ENCODE measurements around the gene SPATA16.
"Not testable (repeated sequence)": the region's sequence is repeated elsewhere in the genome, so short reads cannot be mapped to it uniquely, and the experiment has no call there.

The SPATA16 gene, protein sequence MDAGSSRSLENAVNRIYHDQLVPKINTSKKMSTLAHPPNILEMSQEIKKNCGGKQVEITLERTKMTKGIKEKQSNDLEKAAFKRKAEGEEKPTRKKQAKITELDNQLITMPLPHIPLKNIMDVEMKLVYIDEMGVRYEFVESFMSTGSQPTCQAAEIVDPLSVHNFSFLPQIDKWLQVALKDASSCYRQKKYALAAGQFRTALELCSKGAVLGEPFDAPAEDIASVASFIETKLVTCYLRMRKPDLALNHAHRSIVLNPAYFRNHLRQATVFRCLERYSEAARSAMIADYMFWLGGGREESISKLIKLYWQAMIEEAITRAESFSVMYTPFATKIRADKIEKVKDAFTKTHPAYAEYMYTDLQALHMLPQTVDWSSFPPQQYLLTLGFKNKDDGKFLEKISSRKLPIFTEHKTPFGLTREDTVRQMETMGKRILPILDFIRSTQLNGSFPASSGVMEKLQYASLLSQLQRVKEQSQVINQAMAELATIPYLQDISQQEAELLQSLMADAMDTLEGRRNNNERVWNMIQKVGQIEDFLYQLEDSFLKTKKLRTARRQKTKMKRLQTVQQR

GRCh38 chr3:173140986-173141385, at the start of gene SPATA16:
SPATA16 (minus strand) TSS chr3:173141235; CDS start chr3:173117731, 23,504 bp downstream.
- DNase-seq (ENCODE audit: low read depth) = no peak

GRCh38 chr3:173183022-173183421, 42.0 kb upstream of the SPATA16 start:
- not testable (repeated sequence) for DNase-seq (ENCODE audit: low read depth)

DNA sequence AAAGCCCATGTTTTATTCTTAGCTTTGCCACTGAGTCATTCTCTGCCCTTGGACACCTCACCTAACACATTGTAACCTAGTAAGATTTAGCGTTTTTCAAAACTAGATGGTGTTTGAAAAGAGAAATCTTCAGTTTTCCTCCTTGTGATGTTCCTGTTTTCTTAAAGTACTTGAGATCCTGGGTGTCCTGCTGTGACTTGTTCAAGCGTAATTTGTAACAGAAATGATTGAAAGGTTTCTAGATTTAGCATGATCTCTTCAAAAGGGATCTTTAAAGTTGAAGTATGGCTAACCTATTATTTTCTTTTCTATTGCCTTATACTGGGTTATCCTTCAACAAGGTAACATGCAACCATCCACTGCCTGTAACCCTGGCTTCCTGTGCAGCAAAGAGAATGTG, 32.6 kb upstream of the SPATA16 start:
- no peak for DNase-seq (ENCODE audit: low read depth)

DNA sequence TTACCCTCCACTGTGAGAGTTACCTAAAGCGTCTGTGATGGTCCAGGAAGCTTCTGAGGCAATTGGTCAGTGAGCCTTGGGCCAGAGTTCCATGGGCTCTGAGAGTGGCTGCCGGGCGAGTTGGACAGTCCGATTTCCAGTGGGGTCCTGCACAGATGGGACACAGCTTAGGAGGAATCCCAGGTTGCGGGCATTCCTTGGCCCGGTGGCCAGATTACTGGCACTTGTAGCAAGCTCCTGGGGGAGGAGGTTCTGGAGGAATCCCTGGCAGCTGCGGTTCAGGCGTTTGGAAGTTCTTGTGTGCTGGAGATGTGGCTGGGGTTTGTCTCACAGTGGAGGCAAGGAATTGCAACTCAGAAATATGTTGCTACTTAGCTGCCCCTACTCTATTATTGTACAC, 18.1 kb upstream of the SPATA16 start:
- DNase-seq (ENCODE audit: low read depth) = not testable (repeated sequence)

DNA sequence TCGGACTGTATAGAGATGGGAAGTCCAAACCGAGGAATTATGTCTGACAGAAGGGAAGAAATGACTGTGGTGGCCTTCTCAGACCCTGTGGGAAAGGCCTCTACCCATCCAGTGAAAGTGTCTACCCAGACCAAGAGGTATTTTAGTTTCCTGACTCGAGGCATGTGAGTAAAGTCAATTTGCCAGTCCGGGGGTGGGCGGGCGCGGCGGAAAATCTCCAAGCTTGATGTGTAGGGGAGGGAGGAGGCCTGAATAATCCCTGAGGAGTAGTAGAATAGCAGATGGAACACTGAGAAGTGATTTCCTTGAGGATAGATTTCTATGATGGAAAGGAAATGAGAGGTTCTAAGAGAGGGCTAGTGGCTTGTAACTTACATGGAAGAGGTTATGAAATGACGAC, 15.5 kb upstream of the SPATA16 start:
- not testable (repeated sequence) for DNase-seq (ENCODE audit: low read depth)

GRCh38 chr3:173153631-173154030, 12.6 kb upstream of the SPATA16 start:
- no peak for DNase-seq (ENCODE audit: low read depth)

- no peak for DNase-seq (ENCODE audit: low read depth)
Observed at GRCh38 chr3:173139420-173139819, 1.6 kb downstream of the SPATA16 start.

DNA sequence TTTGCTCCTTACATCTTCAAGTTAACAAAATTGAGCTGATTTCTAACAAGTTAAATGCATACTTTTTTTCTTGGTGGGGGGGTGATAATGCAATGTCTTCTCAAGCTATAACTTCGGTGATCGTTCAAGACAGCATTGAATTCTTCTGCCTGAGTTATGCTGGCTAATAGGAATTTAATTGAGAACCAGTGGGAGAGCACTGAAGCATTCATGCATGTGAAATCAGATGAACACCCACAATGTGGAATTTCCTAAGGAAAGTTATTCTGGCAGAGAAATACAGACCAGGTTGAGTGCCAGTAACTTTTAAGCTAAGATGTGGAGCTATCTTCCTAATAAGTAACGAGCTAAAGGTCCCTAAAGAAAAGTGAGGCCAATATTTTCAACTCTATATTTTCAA, 3.0 kb downstream of the SPATA16 start:
- no peak for DNase-seq (ENCODE audit: low read depth)

DNA sequence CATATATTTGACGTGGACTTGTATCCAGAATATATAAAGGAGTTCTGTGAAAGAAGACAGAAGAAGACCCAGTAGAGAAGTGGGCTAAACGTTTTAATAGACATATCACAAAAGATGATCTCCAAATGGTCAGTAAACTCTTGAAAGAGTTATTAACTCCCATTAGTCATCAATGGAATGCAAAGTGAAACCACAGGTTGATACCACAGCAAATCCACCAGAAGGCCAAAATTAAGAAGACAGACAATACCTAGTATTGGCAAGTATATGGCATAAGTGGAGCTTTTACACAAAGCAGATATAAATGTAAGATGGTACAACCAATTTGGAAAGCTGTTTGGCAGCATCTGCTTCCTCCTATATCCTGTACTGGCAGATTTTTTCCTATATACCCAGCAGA, 6.0 kb downstream of the SPATA16 start:
- DNase-seq (ENCODE audit: low read depth) = peak; percentile 41

DNA sequence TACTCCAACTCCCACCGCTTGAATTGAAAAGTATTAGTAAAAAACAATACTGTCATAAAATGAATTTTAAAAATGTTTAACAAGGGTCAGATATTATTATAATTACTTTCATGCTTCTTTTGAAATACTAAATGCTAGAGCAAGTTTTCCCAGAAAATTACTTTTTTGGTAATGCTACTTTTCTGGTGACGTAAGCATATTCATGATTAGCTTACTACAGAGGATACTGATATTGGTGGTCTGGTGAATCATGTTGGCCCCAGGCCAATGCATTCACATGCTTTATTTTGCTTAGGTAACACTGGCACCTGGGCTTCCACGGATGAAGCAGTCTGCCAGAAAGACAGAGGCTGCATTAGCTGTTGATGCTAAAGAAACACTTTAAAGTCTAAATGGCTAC, 12.4 kb downstream of the SPATA16 start:
- DNase-seq (ENCODE audit: low read depth) = no peak

- no peak for DNase-seq (ENCODE audit: low read depth)
Observed at GRCh38 chr3:173111321-173111720, 29.7 kb downstream of the SPATA16 start.

DNA sequence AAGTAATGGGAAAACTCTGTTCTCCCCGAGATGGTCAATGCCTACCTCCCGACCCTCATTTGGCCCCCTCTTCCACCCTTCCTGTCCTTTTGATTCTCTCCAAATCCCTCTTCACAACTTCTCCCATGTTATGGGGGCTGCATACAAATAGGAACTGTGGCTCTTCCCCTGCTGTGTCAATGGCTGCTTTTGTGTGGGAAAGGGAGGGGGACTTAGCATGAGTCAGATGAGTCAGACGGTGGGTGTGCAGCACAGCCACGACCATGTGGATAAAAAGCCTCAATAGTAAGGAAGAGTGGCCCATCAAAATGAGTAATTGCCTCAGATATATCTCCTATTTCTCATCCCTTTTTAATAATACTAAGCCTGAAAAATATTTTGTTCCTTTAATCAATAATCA, 31.9 kb downstream of the SPATA16 start:
- DNase-seq (ENCODE audit: low read depth) = peak; percentile 40

GRCh38 chr3:173103469-173103868, 37.6 kb downstream of the SPATA16 start:
- no peak for DNase-seq (ENCODE audit: low read depth)

DNA sequence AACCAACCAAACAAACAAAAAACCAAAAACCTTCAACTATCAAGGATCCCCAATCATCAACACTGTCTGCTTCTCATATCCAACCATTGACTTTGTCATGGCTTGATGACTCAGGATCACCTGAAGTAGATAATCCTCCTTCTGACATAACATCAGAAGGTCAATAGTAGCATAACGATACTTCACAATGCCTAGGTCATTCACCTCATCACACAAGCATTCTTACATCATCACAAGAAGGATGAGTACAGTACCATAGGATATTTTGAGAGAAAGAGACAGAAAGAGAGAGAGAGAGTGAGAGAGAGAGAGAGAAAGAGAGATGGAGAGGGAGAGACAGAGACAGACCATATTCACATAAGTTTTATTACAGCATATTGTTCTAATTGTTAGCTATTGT, 42.1 kb downstream of the SPATA16 start:
- DNase-seq (ENCODE audit: low read depth) = no peak

- DNase-seq (ENCODE audit: low read depth) = peak; percentile 64
Observed at GRCh38 chr3:173096994-173097785, 43.8 kb downstream of the SPATA16 start.

- DNase-seq (ENCODE audit: low read depth) = no peak
Observed at GRCh38 chr3:173096140-173096539, 44.9 kb downstream of the SPATA16 start.

DNA sequence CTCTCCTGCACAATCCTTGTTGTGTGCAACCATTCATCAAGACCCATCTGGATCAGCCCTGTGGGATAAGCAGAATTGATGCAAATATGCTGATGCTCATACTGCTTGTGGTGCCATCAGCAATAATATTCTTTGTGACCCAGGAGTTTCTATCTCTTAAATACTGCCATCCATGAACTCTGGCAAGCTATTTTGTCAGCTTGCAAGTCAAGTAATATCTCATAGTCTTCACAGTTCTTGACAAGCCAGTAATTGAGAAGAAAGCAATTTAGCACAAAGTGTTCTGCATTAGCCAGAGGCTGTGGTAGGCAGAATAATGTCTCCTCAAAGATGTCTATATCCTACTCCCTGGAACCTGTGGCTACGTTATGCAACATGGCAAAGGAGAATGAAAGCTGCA, 49.0 kb downstream of the SPATA16 start:
- no peak for DNase-seq (ENCODE audit: low read depth)

DNA sequence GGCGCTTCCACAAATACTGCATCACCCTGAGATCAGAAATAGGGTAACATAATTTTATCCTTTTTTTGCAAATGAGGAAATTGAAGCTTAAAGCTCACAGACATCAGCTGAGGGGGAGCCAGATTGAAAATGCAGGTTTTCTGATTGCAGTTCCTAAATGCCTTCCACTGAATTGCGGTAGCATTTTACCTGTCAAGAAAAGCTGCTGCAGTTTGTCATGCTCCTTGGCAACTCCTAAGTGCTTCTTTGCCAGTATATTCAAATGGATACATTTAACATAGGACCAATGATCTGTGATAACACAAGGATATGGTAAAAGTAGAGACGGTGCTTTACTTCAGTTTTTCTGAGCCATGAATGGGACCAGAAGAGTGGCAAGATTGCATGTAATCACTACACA, 50.5 kb downstream of the SPATA16 start:
- DNase-seq (ENCODE audit: low read depth) = no peak

DNA sequence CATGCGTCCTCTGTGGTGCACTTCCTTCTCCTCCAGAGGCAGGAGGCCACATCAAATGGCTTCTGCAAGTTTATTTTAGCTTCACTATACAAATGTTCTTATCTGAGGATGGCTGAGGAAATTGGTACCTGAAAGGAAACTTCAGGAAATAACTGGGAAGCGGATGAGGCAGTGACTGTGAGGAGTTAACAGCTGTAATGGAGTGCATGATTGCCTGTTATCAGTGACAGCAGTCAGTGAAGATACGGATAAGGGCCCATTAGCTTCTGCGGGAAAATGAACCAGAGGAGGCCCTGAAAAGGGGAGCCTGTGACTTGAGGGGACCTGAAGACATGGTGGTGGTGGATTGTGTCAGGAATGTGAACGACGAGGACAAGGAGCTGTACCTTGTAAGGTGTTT, 51.8 kb downstream of the SPATA16 start:
- DNase-seq (ENCODE audit: low read depth) = no peak

DNA sequence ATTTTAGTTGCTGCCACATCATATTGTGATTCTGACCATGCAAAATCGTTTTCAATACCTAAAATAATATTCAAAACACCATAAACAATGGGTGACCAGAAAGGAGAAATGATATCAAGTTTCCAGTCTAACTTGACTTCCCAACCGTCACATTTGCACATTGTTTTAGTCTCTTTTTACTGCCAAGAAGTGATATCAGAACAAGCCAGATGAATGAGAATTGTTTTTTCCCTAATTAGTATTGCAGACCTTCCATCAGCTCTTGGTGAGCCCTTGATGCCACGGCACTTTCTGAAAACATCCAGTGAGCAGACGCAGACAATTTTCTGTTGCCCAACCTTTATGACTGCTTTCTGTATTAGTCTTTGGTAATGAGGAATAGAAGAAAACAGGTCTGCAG, 62.5 kb downstream of the SPATA16 start:
- DNase-seq (ENCODE audit: low read depth) = no peak

DNA sequence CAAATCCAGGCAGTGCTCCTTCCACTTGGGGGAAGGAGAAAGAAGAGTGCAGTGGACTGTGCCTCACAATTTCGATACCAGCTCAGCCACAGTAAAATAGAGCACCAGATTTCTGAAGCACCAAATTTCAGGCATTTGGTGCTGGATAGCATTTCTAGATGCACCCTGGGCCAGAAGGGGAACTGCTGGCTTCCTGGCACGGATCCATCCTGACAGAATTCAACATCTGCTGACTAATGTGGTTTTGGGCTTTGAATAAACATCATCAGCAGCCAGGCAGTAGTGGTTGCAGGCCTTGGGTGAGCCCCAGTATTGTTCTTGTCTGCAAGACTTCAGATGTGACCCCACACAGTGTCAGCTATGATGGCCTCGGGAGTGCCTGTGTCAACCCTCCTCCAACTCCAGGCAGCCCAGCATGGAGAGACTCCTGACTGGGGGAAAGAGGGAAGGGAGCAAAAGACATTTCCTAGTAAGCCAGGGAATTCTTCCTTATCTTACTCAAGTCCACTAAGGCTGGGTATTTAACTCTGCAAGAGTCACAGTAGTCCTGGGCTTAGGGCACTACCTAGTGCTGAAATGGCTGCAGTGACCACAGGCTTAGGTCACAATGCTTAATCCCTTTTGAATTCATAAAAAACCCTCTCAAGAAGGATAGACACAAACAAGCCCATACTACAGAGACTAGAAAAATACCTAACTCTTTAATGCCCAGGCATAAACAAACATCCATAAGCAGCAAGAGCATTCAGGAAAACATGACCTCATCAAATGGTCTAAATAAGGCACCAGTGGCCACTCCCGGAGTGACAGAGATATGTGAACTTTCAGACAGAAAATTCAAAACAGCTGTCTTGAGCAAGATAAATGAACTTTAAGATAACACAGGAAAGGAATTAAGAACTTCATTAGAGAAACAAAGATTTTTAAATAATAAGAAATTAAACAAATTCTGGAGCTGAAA, 74.7 kb downstream of the SPATA16 start:
- peak; percentile 38 for DNase-seq (ENCODE audit: low read depth)

- DNase-seq (ENCODE audit: low read depth) = peak; percentile 28
Observed at GRCh38 chr3:173065543-173065981, 75.5 kb downstream of the SPATA16 start.
